ENCODE measurements around the gene HECTD4. TPM values are rescaled to one million over a fixed set of nuclear protein-coding genes. Genes with fewer than 3 reads are reported as not detected.

Gene HECTD4
- total RNA-seq, 1 experiment from 2014 or later, result 30.0 TPM

- Histone ChIP-seq H3K56ac (ENCODE audit: insufficient read length, low read depth, low read length) (no peak overlapping the region), H3K4me2 (ENCODE audit: insufficient read depth, insufficient read length, low read length) (no peak overlapping the region), H2BK20ac (ENCODE audit: low read depth, low read length, poor library complexity, severe bottlenecking) (no peak overlapping the region), H3K4me1 (ENCODE audit: insufficient read depth, low read length) (no peaks in the 10 kb centered on the region), H3T11ph (ENCODE audit: low read length) (no peak overlapping the region), H3K18ac (ENCODE audit: insufficient read length, low read depth, low read length) (no peak overlapping the region), H2BK15ac (ENCODE audit: low read depth, low read length) (no peak overlapping the region), H3K27me3 (ENCODE audit: insufficient read depth, low read length) (no peaks in the 10 kb centered on the region), H2AFZ (ENCODE audit: low read length) (no peak overlapping the region), H3K27ac (ENCODE audit: insufficient read length, low read depth, low read length) (no peak overlapping the region), H3K79me2 (ENCODE audit: insufficient read depth, low read length) (no peaks in the 10 kb centered on the region), H3K9me3 (ENCODE audit: control insufficient read depth, low read depth, low read length) (no peaks in the 10 kb centered on the region), H2AK5ac (ENCODE audit: insufficient read length, low read length) (no peak overlapping the region), H3K23ac (ENCODE audit: insufficient read length, low read depth, low read length) (no peak overlapping the region), H4K91ac (ENCODE audit: insufficient read length, low read depth, low read length) (no peak overlapping the region), H2BK5ac (ENCODE audit: insufficient read length, low read length) (no peak overlapping the region), H2BK120ac (ENCODE audit: low read depth, low read length, poor library complexity, severe bottlenecking) (no peak overlapping the region), H3K79me1 (ENCODE audit: insufficient read depth, low read depth, low read length, poor library complexity, severe bottlenecking) (no peaks in the 10 kb centered on the region), H4K20me1 (ENCODE audit: control insufficient read depth, insufficient read depth, insufficient read length) (peaks cover 4% of the 10 kb centered on the region), H4K5ac (ENCODE audit: insufficient read length, low read depth, low read length) (no peak overlapping the region), H3K9ac (ENCODE audit: extremely low read depth, insufficient read length, low read length) (no peak overlapping the region), H2BK12ac (ENCODE audit: insufficient read length, low read depth, low read length) (no peak overlapping the region), H3K23me2 (ENCODE audit: insufficient read length, low read depth, low read length, poor library complexity, severe bottlenecking) (no peaks in the 10 kb centered on the region), H4K8ac (replicated peaks; ENCODE audit: insufficient read length, low read depth, low read length) (no peak overlapping the region), H3K14ac (ENCODE audit: insufficient read depth, low read length) (no peak overlapping the region), H3K4ac (ENCODE audit: low read depth, low read length) (no peak overlapping the region)
- no peak for TF ChIP-seq CTCF (conservative IDR thresholded peaks at IDR 0.05)
- peaks cover 5 to 23% (median 10%) of the 10 kb centered on the region in 3 experiments; a peak in 6 of 7 replicates for H3K36me3 Mint-ChIP-seq (ENCODE audit: insufficient read depth in 1 of 3, low read depth in 3 of 3)
- H3K4me1 Mint-ChIP-seq, result 0 out of 4 replicates have a peak, but pooled peaks cover 0 to 2% of the 10 kb centered on the region in 2 experiments
- DNase-seq, result no peak
- H3K27me3 Mint-ChIP-seq (ENCODE audit: low read depth), result peaks cover 1% of the 10 kb centered on the region
- H3K4me3 Mint-ChIP-seq, result no peak overlapping the region
- no peaks in the 10 kb centered on the region for H3K9me3 Mint-ChIP-seq
- no CpG with 5 or more reads among the region's 8 CpGs for WGBS (ENCODE audit: extremely low coverage, insufficient read length, low lambda C conversion rate)
- peak overlapping the region; percentile 40 to 77 (median 59); a peak in 3 of 7 replicates for H3K27ac Mint-ChIP-seq
These were observed 213.7 kb downstream of the HECTD4 start for GRCh38 chr12:112168561-112168971.

Measured in H9 (cell line).